Spleen (tissue), 7 donors: Measurements from ENCODE around the gene PLXNB2.

ENCODE experiments used
- CTCF ChIP-seq, 11 experiments: fragments of 200-600 bp in 7 of 11; fragments of 450-650 bp in 4 of 11; sonication (generic) in 4 of 11; IDR thresholded peaks in 8 of 11; conservative IDR thresholded peaks in 3 of 11; 1 replicate in 7 of 11; 2 replicates in 4 of 11; pipeline versions ENCODE4 v1.4.0 to v1.8.0; 2016 to 2021; ENCODE audit warnings: antibody characterized with exemption in 11 of 11, inconsistent platforms in 4 of 11, mild to moderate bottlenecking in 1 of 11
- POLR2A ChIP-seq, 3 donors: fragments of 450-650 bp; IDR thresholded peaks; one replicate each; pipeline ENCODE4 v1.5.1; 2017; ENCODE audit warnings: antibody characterized with exemption in 3 of 3, mild to moderate bottlenecking in 1 of 3
- POLR2AphosphoS5 ChIP-seq, 3 donors: sonication (generic); formaldehyde crosslinking; IDR thresholded peaks; one replicate each; pipeline ENCODE4 v1.5.1; 2017; ENCODE audit warnings: antibody characterized with exemption in 3 of 3
- donor health status: DM: no; HTN: no; CAD: no; lungs with moderate emphysema.
- donor health status: DM: no; HTN: no; CAD: no.
- donor health status: DM: no; HTN: no; CAD: no.

- peak in 10 of 11 experiments; percentile 16 to 62 (median 34) for TF ChIP-seq CTCF (IDR thresholded peaks at IDR 0.05 in 8 of 11, conservative IDR thresholded peaks at IDR 0.05 in 3 of 11)
- TF ChIP-seq POLR2A (IDR thresholded peaks at IDR 0.05) = peak; percentile 28 to 73 (median 28)
- peak; percentile 98 to 99 (median 98) for TF ChIP-seq POLR2AphosphoS5 (IDR thresholded peaks at IDR 0.05)
Observed at GRCh38 chr22:50244420-50245213, 62.8 kb downstream of the PLXNB2 start, which contains the start of gene TUBGCP6.
